Liver (tissue), 3 donors: ENCODE results near the gene CHAT.

ENCODE experiments used
- EGR1 ChIP-seq, 2 donors: IDR thresholded peaks; 2 replicates each; pipeline ENCODE4 v1.6.1; 2016 to 2018; ENCODE audit warnings: antibody characterized with exemption in 2 of 2, low read depth in 2 of 2
- FOXA1 ChIP-seq: IDR thresholded peaks from 2 replicates; pipeline ENCODE4 v1.6.1; 2016; ENCODE audit warnings: antibody characterized with exemption
- GABPA ChIP-seq, 2 donors: IDR thresholded peaks in 1 of 2; conservative IDR thresholded peaks in 1 of 2; 2 replicates each; pipeline ENCODE4 v1.6.1; 2016; ENCODE audit warnings: antibody characterized with exemption in 2 of 2, mild to moderate bottlenecking in 1 of 2, moderate library complexity in 1 of 2
- HNF4A ChIP-seq, 2 donors: conservative IDR thresholded peaks; 2 replicates each; pipeline ENCODE4 v1.6.1; 2016; ENCODE audit warnings: antibody characterized with exemption in 2 of 2, mild to moderate bottlenecking in 2 of 2
- JUND ChIP-seq, 2 donors: IDR thresholded peaks; 2 replicates each; pipeline ENCODE4 v1.6.1; 2016; ENCODE audit warnings: antibody characterized with exemption in 2 of 2
- NR2F2 ChIP-seq: IDR thresholded peaks from 2 replicates; pipeline ENCODE4 v1.6.1; 2016; ENCODE audit warnings: antibody characterized with exemption
- RAD21 ChIP-seq, 2 donors: IDR thresholded peaks; 2 replicates each; pipeline ENCODE4 v1.6.1; 2016; ENCODE audit warnings: antibody characterized with exemption in 2 of 2, mild to moderate bottlenecking in 2 of 2
- SP1 ChIP-seq: IDR thresholded peaks from 2 replicates; pipeline ENCODE4 v1.6.1; 2018; ENCODE audit warnings: antibody characterized with exemption, mild to moderate bottlenecking
- TAF1 ChIP-seq: conservative IDR thresholded peaks from 2 replicates; pipeline ENCODE4 v1.6.1; 2016; ENCODE audit warnings: antibody characterized with exemption, mild to moderate bottlenecking
- YY1 ChIP-seq: IDR thresholded peaks from 2 replicates; pipeline ENCODE4 v1.6.1; 2016; ENCODE audit warnings: antibody characterized with exemption, mild to moderate bottlenecking
- TF ChIP-seq, protein P1 (sequence below): IDR thresholded peaks from 2 replicates; pipeline ENCODE4 v1.6.1; 2016; ENCODE audit warnings: antibody characterized with exemption, mild to moderate bottlenecking
- TF ChIP-seq, protein P2 (sequence below): fragments of 150-350 bp; IDR thresholded peaks from 2 replicates; pipeline ENCODE4 v1.5.1; 2017; ENCODE audit warnings: improper control_type of control experiment, low read depth, low read length; ENCODE audit not compliant: missing input control
- TF ChIP-seq, protein P3 (sequence below): IDR thresholded peaks from 2 replicates; pipeline ENCODE4 v1.6.1; 2016; ENCODE audit warnings: antibody characterized with exemption
- TF ChIP-seq, protein P4 (sequence below): IDR thresholded peaks from 2 replicates; pipeline ENCODE4 v1.6.1; 2016; ENCODE audit warnings: antibody characterized with exemption
- donor health status: healthy.
- donor health status: healthy.

DNA sequence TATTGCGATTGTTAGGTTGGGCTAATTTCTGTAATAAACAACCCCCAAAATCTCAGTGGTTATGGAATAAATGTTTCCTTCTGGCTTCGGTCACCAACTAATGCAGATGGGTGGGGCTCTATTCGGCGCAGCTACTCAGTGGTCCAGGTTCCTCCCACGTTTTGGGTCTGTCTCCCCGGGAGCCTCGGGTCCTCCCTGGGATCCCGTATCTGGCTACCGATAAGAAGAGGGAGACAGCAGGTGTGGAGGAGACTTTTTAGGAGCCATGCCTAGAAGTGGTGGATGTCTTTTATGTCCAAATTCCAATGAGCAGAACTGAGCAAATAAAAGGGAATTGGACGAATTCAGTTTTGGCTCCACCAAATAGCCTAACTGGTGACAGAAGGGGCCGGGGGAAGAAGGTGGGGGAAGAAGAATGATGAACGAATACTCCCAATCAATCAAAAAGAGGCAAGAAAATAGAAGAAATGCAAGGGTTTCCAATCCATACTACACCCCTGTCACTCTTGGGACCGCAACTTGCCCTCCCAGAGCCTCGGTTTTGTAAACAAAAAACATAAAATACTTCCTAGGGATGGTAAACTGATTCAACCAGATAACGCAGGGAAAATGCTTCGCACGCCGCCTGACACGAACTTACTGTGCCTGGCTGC lies 65.1 kb downstream of the CHAT start:
- TF ChIP-seq HNF4A (conservative IDR thresholded peaks at IDR 0.05) (no peak), FOXA1 (no peak), SP1 (no peak), YY1 (no peak), JUND (IDR thresholded peaks at IDR 0.05) (no peak), EGR1 (IDR thresholded peaks at IDR 0.05; ENCODE audit: low read depth in 2 of 2) (no peak), NR2F2 (no peak), RAD21 (IDR thresholded peaks at IDR 0.05) (no peak), TAF1 (no peak), GABPA (IDR thresholded peaks at IDR 0.05 in 1 of 2, conservative IDR thresholded peaks at IDR 0.05 in 1 of 2) (no peak)
- TF ChIP-seq, protein P1, sequence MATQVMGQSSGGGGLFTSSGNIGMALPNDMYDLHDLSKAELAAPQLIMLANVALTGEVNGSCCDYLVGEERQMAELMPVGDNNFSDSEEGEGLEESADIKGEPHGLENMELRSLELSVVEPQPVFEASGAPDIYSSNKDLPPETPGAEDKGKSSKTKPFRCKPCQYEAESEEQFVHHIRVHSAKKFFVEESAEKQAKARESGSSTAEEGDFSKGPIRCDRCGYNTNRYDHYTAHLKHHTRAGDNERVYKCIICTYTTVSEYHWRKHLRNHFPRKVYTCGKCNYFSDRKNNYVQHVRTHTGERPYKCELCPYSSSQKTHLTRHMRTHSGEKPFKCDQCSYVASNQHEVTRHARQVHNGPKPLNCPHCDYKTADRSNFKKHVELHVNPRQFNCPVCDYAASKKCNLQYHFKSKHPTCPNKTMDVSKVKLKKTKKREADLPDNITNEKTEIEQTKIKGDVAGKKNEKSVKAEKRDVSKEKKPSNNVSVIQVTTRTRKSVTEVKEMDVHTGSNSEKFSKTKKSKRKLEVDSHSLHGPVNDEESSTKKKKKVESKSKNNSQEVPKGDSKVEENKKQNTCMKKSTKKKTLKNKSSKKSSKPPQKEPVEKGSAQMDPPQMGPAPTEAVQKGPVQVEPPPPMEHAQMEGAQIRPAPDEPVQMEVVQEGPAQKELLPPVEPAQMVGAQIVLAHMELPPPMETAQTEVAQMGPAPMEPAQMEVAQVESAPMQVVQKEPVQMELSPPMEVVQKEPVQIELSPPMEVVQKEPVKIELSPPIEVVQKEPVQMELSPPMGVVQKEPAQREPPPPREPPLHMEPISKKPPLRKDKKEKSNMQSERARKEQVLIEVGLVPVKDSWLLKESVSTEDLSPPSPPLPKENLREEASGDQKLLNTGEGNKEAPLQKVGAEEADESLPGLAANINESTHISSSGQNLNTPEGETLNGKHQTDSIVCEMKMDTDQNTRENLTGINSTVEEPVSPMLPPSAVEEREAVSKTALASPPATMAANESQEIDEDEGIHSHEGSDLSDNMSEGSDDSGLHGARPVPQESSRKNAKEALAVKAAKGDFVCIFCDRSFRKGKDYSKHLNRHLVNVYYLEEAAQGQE: no peak
- TF ChIP-seq, protein P2, sequence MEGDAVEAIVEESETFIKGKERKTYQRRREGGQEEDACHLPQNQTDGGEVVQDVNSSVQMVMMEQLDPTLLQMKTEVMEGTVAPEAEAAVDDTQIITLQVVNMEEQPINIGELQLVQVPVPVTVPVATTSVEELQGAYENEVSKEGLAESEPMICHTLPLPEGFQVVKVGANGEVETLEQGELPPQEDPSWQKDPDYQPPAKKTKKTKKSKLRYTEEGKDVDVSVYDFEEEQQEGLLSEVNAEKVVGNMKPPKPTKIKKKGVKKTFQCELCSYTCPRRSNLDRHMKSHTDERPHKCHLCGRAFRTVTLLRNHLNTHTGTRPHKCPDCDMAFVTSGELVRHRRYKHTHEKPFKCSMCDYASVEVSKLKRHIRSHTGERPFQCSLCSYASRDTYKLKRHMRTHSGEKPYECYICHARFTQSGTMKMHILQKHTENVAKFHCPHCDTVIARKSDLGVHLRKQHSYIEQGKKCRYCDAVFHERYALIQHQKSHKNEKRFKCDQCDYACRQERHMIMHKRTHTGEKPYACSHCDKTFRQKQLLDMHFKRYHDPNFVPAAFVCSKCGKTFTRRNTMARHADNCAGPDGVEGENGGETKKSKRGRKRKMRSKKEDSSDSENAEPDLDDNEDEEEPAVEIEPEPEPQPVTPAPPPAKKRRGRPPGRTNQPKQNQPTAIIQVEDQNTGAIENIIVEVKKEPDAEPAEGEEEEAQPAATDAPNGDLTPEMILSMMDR: no peak
- TF ChIP-seq, protein P3, sequence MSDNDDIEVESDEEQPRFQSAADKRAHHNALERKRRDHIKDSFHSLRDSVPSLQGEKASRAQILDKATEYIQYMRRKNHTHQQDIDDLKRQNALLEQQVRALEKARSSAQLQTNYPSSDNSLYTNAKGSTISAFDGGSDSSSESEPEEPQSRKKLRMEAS: no peak
- TF ChIP-seq, protein P4, sequence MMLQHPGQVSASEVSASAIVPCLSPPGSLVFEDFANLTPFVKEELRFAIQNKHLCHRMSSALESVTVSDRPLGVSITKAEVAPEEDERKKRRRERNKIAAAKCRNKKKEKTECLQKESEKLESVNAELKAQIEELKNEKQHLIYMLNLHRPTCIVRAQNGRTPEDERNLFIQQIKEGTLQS: no peak
